GM18873 (cell line): ENCODE measurements around the gene TANGO2.

ENCODE experiments used
- ATAC-seq: cut with Tn5 transposase; IDR thresholded peaks from one replicate; pipeline ENCODE4 v1.9.1; 2021; ENCODE audit warnings: mild to moderate bottlenecking, moderate library complexity, moderate number of reproducible peaks; ENCODE audit not compliant: unreplicated experiment, low FRiP score

Gene TANGO2

DNA sequence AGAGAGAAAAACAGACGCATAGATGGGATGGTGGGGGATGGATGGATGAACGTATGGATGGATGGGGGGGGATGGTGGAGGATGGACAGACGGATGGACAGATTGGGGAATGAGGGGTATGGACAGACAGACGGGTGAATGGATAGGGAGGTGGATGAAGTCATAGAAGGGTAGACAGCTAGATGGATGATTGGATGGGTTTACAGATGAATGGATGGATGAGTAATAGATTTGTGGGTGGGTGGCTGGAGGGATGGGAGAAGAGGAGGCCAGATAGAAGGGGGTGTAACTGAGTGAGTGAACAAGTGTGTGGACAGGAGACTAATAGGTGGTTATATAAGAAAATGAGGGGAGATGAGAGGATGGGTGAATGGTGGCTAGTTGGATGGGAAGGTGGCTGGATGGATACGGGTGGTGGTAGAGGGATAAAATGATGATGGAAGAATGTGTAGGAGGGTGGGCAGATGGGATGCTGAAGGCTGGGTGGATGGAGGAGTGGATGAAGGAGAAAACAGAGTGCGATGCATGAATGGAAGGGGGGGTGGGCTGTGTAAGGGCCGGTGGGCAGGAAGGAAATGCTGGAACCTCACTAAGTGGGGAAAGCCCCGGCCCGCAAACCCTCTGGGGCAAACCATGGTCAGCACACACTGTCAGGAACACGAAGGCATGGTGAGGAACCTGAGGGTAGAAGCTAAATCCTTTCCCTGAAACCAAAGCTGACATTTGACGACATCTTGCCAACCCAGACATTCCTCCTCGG is 25.9 kb upstream of the TANGO2 start:
- no peak for ATAC-seq

GRCh38 chr22:19995611-19996339 is 25.1 kb upstream of the TANGO2 start:
- ATAC-seq, result no peak

- ATAC-seq, result no peak
Observed at GRCh38 chr22:19996694-19997384, 24.1 kb upstream of the TANGO2 start.

DNA sequence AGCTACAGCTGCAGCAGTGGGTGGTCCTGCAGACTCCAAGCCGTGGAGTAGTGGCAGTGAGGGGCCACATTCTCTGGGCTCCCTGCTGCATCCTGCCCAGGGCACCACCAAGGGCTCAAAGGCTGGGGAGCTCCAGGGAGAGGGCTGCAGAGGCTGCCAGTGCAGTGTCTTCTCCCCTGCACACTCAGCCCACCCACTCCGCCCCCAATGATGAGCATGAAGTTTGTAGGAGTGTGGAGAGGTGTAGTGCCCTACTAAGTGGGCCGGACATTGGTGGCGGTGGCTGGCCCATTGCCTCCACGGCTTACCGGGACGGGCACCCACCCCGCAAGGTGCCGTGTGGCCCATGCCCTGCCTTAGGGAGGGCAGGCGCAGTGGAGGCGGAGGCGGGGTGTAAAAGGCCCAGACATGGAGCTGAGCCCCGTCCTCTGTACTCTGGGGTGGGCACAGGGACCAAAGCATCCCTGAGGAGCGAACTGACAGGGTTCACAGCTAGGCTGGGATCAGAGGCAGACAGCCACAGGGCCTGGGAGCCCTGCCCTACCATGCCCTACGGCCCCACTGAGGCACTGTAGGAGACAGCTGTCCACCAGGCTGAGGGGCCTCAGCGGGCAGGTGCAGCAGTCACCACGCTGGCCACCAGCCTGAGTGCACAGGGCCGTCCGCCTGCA is 23.2 kb upstream of the TANGO2 start:
- no peak for ATAC-seq

GRCh38 chr22:19998232-19998951 is 22.5 kb upstream of the TANGO2 start:
- ATAC-seq, result no peak

- no peak for ATAC-seq
Observed at GRCh38 chr22:19998991-19999820, 21.7 kb upstream of the TANGO2 start.

DNA sequence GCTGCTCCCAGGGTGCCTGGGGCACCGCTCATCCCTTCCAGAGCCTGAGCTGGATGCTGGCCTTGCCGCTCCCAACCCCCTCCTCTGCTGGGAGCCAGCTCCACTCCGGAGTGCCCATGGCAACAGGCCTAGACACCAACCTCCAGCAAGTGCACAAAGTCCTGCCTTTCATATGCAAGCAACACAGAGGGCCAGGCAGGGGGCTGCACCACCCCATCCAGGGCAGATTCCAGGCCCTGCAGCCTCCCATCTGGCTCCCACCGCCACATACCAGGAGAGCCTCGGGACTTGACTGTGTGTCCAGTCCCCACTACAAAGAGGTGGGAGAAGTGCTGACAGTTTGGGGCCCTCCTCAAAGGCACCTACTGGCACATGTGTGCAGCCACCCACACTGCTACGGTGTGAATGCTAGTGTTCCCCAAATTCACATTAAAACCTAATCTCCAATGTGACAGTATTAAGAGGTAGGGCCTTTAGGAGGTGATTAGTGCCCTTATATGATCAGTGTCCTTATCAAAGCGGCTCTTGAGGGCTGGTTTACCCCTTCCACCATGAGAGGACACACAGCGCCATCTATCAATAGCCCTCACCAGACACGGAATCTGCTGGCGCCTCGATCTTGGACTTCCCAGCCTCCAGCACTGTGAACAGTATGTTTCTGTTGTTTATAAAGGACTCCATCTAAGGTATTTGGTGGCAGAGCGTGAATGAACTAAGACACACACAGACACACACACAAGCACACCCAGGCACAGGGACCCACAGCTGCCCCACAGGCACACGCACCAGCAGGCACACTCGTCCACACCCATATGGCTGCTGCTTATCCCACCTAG is 20.4 kb upstream of the TANGO2 start:
- no peak for ATAC-seq

GRCh38 chr22:20001082-20001638 is 19.8 kb upstream of the TANGO2 start:
- ATAC-seq, result no peak

DNA sequence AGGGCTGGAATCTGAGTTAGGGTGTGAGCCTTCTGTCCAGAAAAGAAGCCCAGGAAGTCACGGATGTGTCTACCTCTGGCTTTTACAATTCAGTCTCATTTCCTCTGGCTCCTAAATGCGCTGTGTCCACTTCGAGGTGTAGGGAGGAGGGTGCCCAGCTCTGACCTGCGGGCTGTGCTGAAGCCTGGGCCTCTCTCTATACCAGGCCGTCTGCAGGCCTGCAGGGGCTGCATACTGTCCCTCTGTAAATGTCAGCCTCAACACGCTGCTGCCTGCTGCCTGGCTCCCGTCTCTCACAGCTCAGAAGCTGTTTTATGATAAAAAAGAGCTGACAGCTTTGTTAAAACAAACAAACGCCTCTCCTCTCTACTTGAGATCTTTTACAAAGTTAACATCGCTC is 18.8 kb upstream of the TANGO2 start:
- no peak for ATAC-seq

GRCh38 chr22:20002636-20003035 is 18.3 kb upstream of the TANGO2 start:
- ATAC-seq, result no peak

DNA sequence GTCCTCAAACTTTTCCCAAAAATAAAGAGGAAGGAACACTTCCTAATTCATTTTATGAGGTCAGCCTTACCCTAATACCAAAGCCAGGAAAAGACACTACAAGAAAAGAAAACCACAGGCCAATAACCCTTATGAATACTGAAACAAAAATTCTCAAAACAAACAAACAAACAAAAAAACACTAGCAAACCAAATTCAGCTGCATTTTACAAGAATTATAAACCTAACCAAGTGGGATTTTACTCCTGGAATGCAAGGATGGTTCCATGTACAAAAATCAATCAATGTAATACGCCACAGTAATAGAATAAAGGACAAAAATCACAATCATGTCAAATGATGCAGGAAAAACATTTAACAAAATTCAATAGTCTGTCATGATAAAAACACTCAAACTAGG is 17.6 kb upstream of the TANGO2 start:
- ATAC-seq, result no peak

GRCh38 chr22:20004464-20004863 is 16.4 kb upstream of the TANGO2 start:
- ATAC-seq, result no peak

DNA sequence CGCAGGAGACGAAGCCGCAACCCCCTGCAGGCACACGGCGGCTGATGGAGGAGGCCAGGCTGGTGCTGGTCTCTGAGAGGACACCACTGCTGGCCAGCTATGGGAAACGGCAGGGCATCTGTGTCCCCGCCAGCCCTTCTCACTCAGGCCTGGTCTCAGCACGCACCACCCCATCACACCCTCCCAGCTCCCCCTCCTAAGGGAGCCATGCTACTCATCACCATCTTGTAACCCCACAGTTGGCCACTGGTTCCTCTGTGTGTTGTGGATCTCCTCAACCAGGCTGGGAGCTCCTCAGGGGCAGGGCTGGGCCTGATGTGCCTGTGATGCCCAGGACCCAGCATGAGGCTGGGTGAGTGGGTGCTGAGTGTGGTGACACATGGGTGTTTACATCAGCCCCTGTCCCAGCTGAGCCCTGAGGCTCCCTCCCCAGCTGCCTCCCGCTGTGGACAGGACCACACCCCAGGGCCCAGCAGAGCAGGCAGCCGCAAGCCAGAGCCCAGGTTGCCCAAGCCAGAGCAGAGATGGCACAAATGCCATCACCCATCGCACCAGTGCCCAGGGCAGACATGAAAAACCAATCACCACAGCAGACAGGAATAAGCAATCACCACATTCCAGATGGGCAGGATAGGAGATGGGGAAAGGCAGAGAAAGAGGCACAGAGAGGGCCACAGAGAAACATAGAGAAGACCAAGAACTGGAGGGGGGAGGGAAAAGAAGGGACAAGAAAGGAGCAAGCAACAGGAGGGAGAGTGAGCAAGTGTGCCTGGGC is 12.5 kb upstream of the TANGO2 start:
- ATAC-seq, result no peak

- ATAC-seq, result no peak
Observed at GRCh38 chr22:20009018-20009491, 11.9 kb upstream of the TANGO2 start.

DNA sequence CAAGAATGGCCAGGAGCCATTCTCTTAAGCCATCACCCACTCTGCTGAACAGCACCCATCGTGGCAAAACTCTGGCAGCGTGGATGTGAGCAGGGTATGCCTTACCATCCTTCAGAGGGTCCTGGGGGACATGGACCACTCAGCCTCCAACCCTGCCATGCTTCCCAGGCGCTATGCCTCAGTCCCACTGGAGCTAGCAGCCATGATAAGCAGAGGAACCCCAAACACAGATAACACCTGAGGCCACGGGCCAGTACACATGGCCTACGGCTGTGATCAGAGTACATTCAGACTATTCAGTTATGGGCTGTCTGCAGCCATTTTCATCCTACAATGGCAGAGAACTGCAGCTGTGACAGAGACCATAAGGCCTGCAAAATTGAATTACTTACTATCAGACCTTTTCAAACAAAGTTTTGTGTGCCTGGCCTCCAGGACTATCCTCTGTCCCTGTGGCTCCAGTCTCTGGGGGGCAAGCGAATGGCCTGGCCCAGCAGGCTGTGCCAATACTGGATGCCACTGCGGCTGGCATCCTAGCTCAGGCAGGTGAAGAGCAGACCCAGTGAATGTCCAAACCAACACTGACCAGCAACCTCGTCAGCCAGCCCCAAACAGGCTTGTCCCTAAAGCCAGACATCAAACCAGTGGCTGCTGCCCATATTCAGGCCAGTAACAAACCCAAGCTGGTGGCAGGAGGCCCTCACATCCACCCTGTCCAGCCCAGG is 11.2 kb upstream of the TANGO2 start:
- ATAC-seq, result no peak

- no peak for ATAC-seq
Observed at GRCh38 chr22:20010307-20011122, 10.4 kb upstream of the TANGO2 start.
